ENCODE results near the gene CA5A.

CA5A gene

DNA sequence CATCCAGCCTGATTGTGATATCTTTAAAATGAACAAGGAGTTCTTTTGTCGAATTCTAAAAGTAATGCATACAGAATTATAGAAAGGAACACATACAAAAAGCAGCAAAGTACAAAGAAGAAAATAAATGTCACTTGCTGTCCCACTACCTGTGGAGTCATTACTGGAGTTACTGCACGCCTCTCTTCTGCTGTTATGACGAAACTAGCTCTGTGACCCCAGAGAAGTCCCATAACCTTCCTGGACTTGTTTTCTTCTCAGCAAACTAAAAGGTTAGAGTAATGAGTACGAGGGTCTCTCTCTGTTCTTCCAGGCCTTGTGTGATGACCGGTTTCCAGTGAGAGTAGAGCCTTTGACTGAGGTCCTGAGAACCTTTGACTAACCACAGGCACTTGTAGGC, 41.8 kb upstream of the CA5A start:
- TF ChIP-seq, protein P1, sequence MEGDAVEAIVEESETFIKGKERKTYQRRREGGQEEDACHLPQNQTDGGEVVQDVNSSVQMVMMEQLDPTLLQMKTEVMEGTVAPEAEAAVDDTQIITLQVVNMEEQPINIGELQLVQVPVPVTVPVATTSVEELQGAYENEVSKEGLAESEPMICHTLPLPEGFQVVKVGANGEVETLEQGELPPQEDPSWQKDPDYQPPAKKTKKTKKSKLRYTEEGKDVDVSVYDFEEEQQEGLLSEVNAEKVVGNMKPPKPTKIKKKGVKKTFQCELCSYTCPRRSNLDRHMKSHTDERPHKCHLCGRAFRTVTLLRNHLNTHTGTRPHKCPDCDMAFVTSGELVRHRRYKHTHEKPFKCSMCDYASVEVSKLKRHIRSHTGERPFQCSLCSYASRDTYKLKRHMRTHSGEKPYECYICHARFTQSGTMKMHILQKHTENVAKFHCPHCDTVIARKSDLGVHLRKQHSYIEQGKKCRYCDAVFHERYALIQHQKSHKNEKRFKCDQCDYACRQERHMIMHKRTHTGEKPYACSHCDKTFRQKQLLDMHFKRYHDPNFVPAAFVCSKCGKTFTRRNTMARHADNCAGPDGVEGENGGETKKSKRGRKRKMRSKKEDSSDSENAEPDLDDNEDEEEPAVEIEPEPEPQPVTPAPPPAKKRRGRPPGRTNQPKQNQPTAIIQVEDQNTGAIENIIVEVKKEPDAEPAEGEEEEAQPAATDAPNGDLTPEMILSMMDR (conservative IDR thresholded peaks at IDR 0.05) = no peak
- H3K27ac ChIP-seq = no peak overlapping the region

DNA sequence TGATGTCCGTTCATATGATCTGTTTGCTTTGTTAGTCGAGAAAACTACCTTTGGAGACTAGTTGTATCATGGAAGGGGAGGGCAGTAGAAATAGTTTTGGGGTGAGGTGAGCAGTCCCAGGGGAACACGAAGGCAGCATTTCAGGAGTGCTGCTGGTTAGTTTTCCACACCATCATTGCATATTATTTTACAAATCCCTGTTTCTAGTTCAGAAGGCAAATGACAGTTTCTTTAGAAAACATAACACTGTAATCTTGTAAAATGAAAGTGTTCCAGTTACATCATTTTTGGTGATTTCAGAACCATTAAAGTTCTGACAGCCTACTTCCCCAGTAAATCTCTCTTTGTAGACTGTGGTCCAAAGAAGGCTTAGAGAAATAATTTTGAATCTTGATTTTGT, 40.3 kb upstream of the CA5A start:
- H3K27ac ChIP-seq = no peak overlapping the region
- TF ChIP-seq, protein P1 (conservative IDR thresholded peaks at IDR 0.05) = no peak

DNA sequence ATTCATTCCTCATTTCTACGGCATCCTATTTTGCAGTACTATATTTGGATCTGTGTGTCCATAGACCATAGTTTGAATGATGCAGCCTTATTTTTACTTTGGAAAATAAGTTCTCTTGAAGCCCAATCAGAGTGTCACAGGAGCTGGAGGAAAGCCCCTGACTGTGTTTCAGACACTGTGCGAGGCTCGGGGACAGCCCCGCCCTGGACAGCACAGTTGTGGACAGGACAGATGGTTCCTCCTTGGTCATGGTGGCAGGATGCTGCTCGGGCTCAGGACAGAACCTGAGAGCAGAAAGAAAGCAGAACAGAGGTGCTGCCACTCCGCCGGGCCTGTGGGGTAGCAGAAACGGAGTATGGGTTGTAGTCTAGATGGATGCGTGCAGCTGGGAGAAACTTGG, 37.8 kb upstream of the CA5A start:
- TF ChIP-seq, protein P1 (conservative IDR thresholded peaks at IDR 0.05) = no peak
- H3K27ac ChIP-seq = no peak overlapping the region

DNA sequence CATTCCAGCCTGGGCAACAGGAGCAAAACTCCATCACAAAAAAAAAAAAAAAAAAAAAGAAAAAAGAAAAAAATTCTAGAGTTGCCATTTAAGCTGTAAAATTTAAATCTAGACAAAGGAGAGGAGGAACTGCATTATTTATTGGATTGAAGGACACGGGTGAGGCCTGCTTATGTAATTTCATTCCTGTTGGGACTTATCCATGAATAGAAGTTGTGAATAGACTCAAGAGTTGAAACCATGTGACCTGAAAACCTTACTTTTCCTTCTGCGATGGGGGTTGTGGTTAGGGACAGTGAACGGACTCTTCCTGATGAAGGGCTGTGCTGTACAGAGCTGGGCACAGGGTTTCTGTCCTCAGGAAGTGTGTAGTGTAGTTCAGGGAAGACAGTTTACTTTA, 37.4 kb upstream of the CA5A start:
- no peak overlapping the region for H3K27ac ChIP-seq
- TF ChIP-seq, protein P1 (conservative IDR thresholded peaks at IDR 0.05) = no peak

DNA sequence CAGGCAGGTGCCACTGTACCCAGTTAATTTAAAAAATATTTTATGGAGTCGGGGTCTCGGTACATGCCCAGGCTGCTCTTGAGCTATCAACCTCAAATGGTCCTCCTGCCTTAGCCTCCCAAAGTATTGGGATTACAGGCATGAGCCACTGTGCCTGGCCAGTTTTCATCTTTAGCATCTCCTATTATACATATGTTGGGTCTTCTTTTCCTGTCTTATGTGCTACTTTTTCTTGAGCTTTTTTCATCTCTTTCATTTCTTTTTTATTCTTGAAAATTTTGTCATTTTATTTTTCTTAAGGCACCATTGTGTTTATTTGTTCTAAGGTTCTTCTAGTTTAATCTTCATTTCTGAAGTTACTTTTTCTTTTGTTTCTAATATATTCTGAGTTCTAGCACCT, 35.6 kb upstream of the CA5A start:
- TF ChIP-seq, protein P1 (conservative IDR thresholded peaks at IDR 0.05) = no peak
- no peak overlapping the region for H3K27ac ChIP-seq

DNA sequence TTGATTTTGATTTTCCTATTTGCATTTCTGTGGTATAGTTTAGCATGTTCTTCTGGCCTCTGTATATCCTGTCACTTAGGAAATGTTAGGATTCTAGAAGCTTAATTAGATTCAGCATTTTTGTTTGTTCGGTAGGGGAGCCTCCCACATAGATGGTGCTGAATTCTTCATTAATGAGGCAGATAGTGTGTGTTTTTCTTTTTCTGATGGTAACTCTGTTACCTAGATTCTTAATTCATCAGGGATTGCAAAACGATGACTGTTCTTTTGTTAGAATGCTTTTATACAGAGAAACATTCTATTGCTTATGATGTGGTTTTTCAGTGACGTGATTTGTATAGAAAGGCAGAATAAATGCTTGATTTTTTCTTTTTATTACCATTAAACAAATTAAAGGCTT, 33.9 kb upstream of the CA5A start:
- TF ChIP-seq, protein P1 (conservative IDR thresholded peaks at IDR 0.05) = no peak
- no peak overlapping the region for H3K27ac ChIP-seq

DNA sequence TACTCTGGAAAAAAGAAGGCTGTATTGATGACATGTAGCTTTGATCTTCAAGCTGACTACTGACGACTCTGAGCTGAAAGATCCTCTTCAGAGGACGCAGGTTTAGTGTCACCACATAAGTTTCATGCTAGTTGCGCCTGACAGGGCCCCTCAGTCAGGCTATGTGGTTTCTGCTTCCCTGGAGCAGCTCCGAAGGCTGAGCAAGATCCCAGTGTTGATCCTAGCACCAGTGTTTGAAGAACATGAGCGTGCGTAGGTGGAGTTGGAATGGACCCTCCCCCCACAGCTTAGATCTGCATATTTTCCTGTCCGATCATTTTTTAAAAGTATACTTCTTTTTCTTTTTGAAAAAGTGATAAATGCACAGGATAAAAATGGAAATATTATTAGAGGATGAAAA, 32.2 kb upstream of the CA5A start:
- no peak overlapping the region for H3K27ac ChIP-seq
- TF ChIP-seq, protein P1 (conservative IDR thresholded peaks at IDR 0.05) = no peak
